ENCODE results near the gene APOBEC3C.
"Not testable (repeated sequence)": the region's sequence is repeated elsewhere in the genome, so short reads cannot be mapped to it uniquely, and the experiment has no call there.

The APOBEC3C gene

DNA sequence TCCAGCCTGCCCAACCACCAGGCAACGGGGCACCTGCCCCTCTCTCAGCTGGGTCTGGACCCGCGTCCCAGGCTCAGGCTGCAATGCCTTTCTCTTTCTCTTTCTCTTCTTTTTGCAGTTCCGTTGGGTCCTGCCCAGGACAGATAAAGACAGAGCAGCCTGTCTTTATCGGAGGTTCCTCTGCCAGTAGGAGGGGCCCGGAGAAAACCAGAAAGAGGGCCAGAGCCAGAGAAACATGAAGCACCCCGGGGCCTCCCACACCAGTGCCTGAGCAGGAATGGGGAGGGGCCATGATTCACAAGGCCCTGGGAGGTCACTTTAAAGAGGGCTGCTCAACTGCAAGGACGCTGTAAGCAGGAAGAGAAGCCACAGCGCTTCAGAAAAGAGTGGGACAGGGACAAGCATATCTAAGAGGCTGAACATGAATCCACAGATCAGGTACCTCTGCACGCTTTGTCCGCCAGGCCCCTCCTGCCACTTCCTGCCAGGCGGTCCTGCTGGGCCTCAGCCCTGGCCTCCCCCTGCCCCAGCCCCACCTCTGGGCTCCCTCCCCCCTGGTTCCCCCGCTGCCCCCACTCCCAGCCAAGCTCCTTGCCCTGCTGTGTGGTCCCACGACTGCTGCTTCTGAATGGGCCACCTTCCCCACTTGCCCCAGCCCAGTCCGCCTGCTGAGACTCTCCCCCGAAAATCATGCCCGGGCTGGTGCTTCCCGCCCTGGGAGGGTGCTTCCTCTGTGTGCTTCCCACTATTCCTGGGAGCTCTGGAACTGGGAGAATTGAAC is at the start of gene APOBEC3C:
Gene APOBEC3C (plus strand): TSS at position 316 of the 781 bp plus-strand sequence. CDS start 106 bp downstream, at position 422.
- DNase-seq, result no peak

DNA sequence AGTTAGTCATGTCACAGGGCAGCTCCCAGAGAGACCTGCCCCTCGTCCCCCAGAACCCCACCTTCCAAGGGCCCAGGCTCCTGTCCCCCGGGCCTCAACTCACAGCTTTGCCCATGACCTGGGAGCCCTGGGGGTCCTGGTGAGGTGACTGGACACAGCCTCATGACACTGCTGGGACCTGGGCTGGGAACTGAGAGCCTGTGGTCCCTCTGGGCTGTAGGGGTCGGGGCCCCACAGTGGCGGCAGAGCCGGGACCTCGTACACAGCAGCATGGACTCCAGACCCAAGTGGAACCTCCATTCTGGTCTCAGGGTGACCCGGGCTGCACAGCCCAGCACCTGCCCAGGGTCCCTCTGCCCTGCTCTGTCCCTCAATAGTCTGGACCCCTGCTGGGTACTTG is 49.8 kb upstream of the APOBEC3C start:
- DNase-seq, result no peak

GRCh38 chr22:38964989-38965388 is 49.1 kb upstream of the APOBEC3C start:
- DNase-seq, result no peak

DNA sequence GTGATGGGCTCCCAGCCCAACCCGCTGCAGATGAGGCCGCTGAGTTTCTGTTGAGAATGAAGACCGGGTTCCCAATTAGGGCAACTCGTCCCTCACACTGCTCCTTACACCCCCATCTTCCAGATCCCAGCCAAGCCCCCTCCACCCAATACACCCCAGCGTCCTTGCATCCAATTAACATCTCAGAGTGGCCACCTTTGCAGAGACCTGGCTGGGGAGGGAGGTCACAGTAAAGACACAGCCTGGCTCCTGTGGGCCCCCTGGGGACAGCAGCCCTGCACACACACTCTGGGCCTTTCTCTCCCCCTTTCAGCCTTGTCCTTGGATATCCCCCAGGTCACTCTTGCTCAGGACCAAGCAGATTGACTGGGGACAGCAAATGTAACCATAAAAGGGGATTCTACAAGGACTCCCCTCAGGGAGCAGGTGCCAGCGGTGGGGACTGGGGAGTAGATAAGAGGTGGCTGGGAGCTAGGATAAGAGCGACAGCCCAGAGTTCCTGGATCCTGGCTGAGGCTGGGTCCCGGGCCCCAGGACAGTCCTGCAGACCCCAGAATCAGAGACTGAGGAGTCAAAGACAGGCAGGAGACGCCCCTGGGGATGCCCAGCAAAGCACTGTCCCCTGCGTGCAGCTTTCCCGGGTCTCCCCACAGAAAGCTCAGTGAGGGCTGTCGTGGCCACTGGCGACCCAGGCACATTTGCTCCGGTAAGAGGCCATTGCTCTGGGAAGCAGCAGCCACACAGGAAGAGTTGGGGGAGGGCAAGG is 48.3 kb upstream of the APOBEC3C start:
- no peak for DNase-seq

GRCh38 chr22:38966380-38966702 is 47.7 kb upstream of the APOBEC3C start:
- no peak for DNase-seq

GRCh38 chr22:38966942-38967341 is 47.1 kb upstream of the APOBEC3C start:
- DNase-seq, result no peak

- DNase-seq, result no peak
Measured at GRCh38 chr22:38967451-38968450, 46.3 kb upstream of the APOBEC3C start.

DNA sequence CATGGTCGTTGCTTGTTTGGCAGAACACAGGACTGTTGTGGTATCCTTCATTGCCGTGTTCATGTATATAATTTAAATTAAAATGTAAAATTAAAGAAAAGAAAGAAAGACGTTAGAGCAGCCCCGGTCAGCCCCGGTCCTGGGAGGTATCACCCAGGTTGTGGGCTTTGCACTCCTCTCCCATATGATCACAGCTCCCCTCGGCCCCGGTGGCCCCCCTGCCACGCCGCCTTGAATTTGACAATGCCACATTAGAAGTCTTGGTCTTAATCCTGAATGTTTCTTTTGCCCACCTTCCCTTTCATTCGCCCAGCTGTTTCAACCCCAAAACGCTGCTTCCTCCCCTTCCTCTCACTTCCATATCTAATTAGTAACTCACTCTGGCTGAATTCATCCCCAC is 45.3 kb upstream of the APOBEC3C start:
- DNase-seq, result no peak

DNA sequence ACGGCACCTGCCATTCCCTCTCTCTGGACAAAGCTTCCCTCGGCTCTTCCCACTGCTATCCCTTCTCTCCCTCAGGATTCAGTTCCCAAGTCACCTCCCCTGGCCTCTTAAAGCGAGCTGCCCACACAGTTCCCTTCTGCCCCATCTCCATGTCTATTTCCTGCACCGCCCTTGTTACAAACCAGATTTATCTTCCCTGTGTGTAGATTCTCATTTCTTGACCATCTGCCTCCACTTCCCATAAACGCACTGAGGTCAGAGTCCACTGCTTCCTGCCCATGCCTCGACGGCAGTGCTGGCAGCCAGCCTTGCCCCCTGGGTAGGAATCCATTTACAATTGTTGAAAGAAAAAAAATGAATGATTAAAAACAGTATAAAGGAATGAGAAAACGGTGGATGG is 43.5 kb upstream of the APOBEC3C start:
- no peak for DNase-seq

DNA sequence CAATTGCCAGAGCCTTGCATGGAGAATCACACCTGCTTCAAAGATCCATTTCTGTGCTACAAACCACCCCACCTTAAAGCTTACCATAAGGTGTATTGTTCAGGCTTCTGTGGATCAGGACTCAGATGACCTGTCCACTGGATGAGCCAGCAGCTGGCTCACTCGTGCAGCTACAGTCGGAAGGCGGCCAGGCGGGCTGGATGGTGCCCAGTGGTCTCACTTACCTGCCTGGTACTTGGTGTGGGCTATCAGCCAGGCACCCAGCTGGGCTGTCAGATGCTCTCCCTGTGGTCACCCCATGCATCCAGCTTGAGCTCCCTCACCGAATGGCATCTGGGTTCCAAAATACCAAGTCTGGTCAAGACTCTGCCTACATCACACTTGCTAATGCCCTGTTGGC is 42.9 kb upstream of the APOBEC3C start:
- DNase-seq, result no peak

DNA sequence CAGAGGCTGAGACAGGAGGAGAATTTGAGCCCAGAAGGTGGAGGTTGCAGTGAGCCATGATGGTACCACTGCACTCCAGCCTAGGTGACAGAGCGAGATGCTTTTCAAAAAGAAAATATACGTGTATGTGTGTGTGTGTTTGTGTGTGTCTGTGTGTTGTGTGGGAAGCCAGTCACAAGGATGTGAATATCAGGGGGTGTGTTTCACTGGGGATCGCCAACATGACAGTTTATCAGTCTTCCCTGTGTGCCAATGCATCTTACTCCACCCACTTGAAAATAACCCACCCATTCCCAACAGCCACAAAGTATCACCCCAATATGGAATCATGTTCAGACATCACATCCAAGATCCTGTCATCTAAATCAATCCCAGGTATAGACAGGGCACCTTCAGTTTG is 42.3 kb upstream of the APOBEC3C start:
- DNase-seq, result no peak

GRCh38 chr22:38972558-38972957 is 41.5 kb upstream of the APOBEC3C start:
- DNase-seq, result no peak

DNA sequence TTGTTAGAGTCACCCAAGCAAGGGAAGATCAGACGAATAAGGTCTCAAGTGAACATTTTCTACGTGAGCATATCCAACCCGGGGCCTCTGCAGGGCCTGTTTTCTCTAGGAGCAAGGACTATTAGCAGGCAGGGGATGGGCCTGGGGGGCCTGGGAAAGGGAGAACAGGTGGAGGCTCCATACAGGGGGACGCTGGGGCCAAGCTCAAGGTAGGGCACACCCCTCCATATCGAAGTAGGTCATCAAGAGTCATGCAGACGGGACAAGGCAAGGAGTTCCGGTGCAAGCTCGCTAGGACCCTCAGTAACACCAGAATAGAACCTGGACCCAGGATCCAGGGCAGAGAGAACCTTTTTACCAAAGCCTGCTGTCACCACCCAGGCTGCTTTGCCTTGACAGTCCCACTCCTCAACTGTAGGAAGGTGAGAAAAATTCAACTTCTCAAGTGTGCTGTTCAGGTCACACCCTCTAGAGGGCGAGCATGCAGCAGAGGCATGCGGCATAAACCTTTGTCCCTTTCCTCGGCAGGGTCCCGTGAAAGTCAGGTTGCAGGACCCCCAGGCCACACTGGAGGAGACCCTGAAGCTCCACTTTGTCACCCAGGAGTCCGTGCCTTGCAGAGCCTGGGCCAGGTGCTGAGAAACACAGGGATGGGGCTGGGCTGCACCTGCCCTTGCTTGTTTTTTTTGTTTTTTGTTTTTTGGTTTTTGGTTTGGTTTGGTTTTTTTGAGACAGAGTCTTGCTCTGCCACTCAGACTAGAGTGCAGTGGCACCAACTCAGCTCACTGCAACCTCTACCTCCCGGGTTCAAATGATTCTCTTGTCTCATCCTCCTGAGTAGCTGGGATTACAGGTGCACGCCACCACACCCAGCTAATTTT is 40.5 kb upstream of the APOBEC3C start:
- peak; percentile 9 for DNase-seq

DNA sequence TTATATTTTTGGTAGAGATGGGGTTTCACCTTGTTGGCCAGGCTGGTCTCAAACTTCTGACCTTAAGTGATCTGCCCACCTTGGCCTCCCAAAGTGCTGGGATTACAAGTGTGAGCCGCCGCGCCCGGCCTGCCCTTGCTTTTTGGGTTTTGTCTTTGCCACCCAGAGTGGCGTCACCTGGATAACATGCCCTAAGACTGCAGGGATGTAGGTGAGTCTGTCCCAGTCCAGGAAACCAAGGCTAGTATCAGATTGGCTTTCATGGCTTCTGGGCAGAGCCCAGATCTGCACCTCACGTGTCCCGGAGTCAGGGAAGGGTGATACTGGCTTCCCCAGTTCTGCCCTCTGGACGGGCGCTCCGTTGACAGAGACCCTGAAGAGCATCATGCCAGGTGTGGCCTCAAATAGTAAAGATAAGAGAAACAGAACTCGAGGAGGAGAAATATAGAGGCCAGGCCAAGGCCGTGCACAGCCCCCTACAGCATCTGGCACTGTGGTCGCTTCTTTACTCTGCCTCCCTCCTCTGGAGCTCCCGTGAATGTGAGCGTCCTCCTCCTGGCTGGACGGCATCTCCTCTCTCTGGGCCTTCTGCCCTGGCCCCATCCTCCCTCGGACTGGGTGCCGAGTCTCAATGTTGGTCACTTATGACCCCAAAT is 39.8 kb upstream of the APOBEC3C start:
- no peak for DNase-seq

- DNase-seq, result no peak
Measured at GRCh38 chr22:38974826-38975175, 39.3 kb upstream of the APOBEC3C start.

- DNase-seq, result not testable (repeated sequence)
Measured at GRCh38 chr22:38977289-38977688, 36.8 kb upstream of the APOBEC3C start.

DNA sequence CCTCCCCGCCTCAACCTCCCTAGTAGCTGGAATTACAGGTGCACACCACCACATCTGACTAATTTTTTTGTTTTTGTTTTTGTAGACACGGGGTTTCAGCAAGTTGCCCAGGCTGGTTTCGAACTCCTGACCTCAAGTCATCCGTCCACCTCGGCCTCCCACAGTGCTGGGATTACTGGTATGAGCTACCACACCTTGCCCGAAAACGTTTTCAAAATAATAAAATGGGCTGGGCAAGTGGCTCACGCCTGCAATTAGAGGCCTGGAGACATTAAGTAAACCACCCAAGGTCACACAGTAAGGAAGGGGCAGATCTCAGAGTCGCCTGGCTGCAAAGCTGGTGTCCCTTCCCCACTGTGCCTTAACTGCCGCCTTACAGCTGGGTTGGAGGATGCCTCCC is 33.5 kb upstream of the APOBEC3C start:
- DNase-seq, result not testable (repeated sequence)

DNA sequence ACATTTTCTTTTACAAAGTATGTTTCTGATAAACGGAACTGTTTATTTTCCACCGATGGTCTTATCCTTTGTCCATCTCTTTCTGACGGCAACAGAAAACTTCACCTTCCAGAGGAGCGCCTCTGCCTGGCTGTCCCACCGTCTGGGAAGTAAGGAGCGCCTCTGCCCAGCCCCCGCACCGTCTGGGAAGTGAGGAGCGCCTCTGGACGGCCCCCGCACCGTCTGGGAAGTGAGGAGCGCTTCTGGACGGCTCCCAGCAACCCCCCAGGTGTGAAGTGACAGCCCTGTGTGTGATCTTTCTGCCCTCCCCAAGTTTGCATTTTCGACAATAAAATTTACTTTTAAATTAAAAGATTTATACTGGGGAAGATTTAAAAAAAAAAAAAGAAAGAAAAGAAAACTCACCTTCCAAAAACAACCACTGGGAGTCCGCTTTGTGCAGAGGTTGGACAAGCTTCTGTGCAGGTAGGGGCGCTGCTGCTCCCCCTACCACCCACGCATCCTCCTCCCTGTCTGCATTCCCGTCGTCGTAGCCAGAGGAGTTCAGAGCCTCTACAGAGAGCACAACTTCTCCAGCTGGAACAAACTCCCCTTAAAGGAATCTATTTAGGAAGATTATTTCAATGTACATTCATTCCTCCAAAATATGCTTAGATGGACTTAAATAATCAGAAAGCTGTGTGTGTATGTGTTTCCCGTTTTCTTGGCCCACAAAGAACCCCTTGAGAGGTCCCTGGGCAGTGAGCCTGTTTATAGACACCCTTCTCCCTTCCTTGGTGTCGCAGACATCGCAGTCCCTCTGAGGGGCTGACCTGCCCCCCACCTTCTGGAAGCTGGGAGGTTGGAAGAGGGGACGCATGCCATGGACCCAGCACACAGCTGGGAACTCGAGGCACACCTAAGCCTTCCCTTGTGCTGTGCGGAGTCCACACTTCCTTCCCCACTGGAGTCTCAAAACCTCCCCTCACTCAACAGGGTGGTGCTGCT is 32.8 kb upstream of the APOBEC3C start:
- DNase-seq, result no peak

DNA sequence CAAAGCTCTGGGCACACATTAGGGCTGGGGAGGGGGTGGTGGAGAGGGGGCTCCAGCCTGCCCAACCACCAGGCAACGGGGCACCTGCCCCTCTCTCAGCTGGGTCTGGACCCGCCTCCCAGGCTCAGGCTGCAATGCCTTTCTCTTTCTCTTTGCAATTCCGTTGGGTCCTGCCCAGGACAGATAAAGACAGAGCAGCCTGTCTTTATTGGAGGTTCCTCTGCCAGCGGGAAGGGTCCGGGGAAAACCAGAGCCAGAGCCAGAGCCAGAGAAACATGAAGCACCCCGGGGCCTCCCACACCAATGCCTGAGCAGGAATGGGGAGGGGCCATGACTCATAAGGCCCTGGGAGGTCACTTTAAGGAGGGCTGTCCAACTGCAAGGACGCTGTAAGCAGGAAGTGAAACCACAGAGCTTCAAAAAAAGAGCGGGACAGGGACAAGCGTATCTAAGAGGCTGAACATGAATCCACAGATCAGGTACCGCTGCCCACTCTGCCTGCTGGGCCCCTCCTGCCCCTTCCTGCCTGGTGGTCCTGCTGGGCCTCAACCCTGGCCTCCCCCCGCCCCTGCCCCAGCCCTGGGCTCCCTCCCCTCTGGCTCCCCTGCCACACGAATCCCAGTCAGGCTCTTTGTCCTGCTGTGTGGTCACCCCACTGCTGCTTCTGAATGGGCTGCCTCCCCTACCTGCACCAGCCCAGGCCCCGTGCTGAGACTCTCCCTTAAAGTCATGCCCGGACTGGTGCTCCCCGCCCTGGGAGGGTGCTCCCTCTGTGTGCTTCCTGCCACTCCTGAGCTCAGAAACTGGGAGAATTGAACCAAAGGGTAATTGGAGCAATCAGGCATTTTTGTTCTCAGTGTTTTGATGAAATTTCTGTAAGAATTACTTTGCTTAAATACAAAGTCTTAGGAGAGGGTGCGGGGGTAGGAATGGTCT is 31.8 kb upstream of the APOBEC3C start, which contains the start of gene APOBEC3B:
Gene APOBEC3B (plus strand): TSS at position 356 of the 936 bp plus-strand sequence. CDS start 107 bp downstream, at position 463.
- no peak for DNase-seq

Measured in NCI-H345 (cell line).